Panc1 (cell line): ENCODE measurements around the gene HSPBAP1. TPM values are rescaled to one million over a fixed set of nuclear protein-coding genes. Genes with fewer than 3 reads are reported as not detected.

Source experiments
- ATAC-seq: fragments of 200-7000 bp; cut with Tn5 transposase; 2 replicates; pipeline ENCODE4 v1.9.1; 2020; ENCODE audit warnings: mild to moderate bottlenecking, moderate library complexity
- BruUV-seq: library from RNA; stranded (reverse); fragments of 400-500 nt; replicated peaks from 2 replicates; lab custom pipeline; 2021; lab: Mats Ljungman, UMichigan
- CTCF ChIA-PET: fragments of 300-600 bp; sonication (Branson Sonifier 250); formaldehyde crosslinking; loops from one replicate; lab custom pipeline; 2022; ENCODE audit warnings: antibody characterized with exemption; lab: Charles Lee
- POLR2A ChIA-PET: fragments of 300-600 bp; sonication (Branson Sonifier 250); formaldehyde crosslinking; loops from one replicate; lab custom pipeline; 2022; ENCODE audit warnings: antibody characterized with exemption; lab: Charles Lee
- DNase-seq: peaks from one replicate; pipeline ENCODE4 v3.0.0-alpha.2; 2010; ENCODE audit warnings: low read depth, low spot score
- H3K27ac ChIP-seq: 2 replicates; pipeline ENCODE4 v1.5.1; 2011; ENCODE audit warnings: mild to moderate bottlenecking, low read length, inconsistent platforms
- H3K27me3 ChIP-seq: fragments of 200-500 bp; sonication (Bioruptor generic); 2 replicates; pipeline ENCODE4 v1.6.0; 2014; ENCODE audit warnings: low read length, inconsistent platforms; ENCODE audit not compliant: control insufficient read depth, insufficient read depth
- H3K36me3 ChIP-seq: fragments of 200-500 bp; sonication (Bioruptor generic); 2 replicates; pipeline ENCODE4 v1.5.1; 2014; ENCODE audit warnings: inconsistent platforms, mild to moderate bottlenecking, low read length, moderate library complexity; ENCODE audit not compliant: control insufficient read depth, insufficient read depth
- H3K4me1 ChIP-seq: 2 replicates; pipeline ENCODE4 v1.5.1; 2011; ENCODE audit warnings: inconsistent platforms, mild to moderate bottlenecking, low read length, moderate library complexity; ENCODE audit not compliant: control insufficient read depth, insufficient read depth
- H3K4me3 ChIP-seq, 2 experiments: 2 replicates each; pipeline ENCODE4 v1.5.1; 2011 to 2012; ENCODE audit warnings: low read depth in 2 of 2, low read length in 2 of 2, mild to moderate bottlenecking in 2 of 2, inconsistent platforms in 1 of 2, moderate library complexity in 1 of 2
- H3K9me3 ChIP-seq: fragments of 200-500 bp; sonication (Bioruptor generic); 2 replicates; pipeline ENCODE4 v1.5.1; 2014; ENCODE audit warnings: low read depth, mild to moderate bottlenecking, inconsistent platforms, low read length, moderate library complexity; ENCODE audit not compliant: control insufficient read depth, insufficient read depth
- POLR2AphosphoS5 ChIP-seq: IDR thresholded peaks from 2 replicates; pipeline ENCODE4 v1.6.1; 2012; ENCODE audit warnings: mild to moderate bottlenecking, low read depth, low read length, moderate library complexity
- SIN3A ChIP-seq: IDR thresholded peaks from 2 replicates; pipeline ENCODE4 v1.6.1; 2012; ENCODE audit warnings: low read depth, mild to moderate bottlenecking, low read length, moderate library complexity, borderline replicate concordance; ENCODE audit not compliant: insufficient read depth
- TCF7L2 ChIP-seq: IDR thresholded peaks from 2 replicates; pipeline ENCODE4 v1.6.1; 2011; ENCODE audit warnings: mild to moderate bottlenecking, low read depth, low read length, inconsistent platforms
- in situ Hi-C: cut with HindIII; loops from 2 replicates; pipeline ENCODE4 v1.10.0; 2016; ENCODE audit warnings: low sequenced_read_pairs, low pct_unique_long_range_greater_than_20kb
- intact Hi-C: fragments of 100-400 bp; cut with micrococcal nuclease; formaldehyde crosslinking; loops from one replicate; pipeline ENCODE4 v1.10.0; 2022; ENCODE audit not compliant: unreplicated experiment
- total RNA-seq: library from RNA; stranded (reverse); gene quantifications from one replicate; pipeline ENCODE4 v1.2.1, GENCODE V29; 2021; ENCODE audit not compliant: unreplicated experiment
- TF ChIP-seq, protein P1 (sequence below): fragments of 450-650 bp; IDR thresholded peaks from 2 replicates; pipeline ENCODE4 v1.5.1; 2017; ENCODE audit warnings: mild to moderate bottlenecking
- TF ChIP-seq, protein P2 (sequence below), 2 experiments: IDR thresholded peaks; 2 replicates each; pipeline ENCODE4 v1.6.1; 2011 to 2012; ENCODE audit warnings: low read depth in 2 of 2, control low read depth in 1 of 2, low read length in 1 of 2, mild to moderate bottlenecking in 1 of 2, moderate library complexity in 1 of 2; ENCODE audit not compliant: insufficient read depth in 1 of 2

HSPBAP1 gene
- total RNA-seq, 1 experiment from 2014 or later = 10.8 TPM

DNA sequence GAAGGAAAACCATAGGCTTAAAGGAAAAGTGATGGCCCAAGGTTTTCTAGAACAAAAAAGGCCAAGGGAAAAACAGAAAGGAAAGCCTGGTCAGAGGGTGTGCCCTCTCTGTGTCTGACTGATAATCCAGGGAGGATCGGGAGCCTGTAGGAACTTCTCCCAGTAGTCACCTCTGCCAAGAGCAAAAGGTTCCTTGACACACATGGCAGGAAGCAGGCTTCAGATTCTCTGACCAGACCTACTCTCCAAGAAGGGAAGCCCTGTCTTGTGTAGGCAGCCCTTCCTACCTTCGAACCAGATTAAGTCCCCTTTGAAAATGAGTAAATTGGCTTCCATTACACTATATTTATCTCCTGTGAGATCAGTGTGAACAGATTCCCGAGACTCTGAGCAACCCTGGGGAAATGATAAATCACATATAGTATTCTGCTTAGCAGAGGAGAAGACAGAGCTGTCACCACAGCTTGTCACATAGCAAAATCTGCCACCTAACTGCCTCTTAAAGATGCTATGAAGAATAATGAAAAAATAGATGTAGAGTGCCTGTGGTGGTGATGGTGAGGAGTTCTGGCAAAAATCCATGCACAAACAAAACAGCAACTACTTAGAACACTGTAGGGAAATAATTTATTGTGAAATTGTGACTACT, 74.2 kb downstream of the HSPBAP1 start:
- ChIA-PET CTCF (no interaction called here), POLR2A (no interaction called here)
- Histone ChIP-seq H3K4me3 (no peak overlapping the region), H3K36me3 (0 out of 2 replicates have a peak, but pooled peaks cover 2% of the 10 kb centered on the region), H3K27ac (no peak overlapping the region), H3K4me1 (no peaks in the 10 kb centered on the region), H3K27me3 (no peaks in the 10 kb centered on the region), H3K9me3 (no peaks in the 10 kb centered on the region)
- ATAC-seq (no peak), DNase-seq (no peak)
- no peak for TF ChIP-seq TCF7L2
- TF ChIP-seq POLR2AphosphoS5 = no peak
- TF ChIP-seq, protein P1, sequence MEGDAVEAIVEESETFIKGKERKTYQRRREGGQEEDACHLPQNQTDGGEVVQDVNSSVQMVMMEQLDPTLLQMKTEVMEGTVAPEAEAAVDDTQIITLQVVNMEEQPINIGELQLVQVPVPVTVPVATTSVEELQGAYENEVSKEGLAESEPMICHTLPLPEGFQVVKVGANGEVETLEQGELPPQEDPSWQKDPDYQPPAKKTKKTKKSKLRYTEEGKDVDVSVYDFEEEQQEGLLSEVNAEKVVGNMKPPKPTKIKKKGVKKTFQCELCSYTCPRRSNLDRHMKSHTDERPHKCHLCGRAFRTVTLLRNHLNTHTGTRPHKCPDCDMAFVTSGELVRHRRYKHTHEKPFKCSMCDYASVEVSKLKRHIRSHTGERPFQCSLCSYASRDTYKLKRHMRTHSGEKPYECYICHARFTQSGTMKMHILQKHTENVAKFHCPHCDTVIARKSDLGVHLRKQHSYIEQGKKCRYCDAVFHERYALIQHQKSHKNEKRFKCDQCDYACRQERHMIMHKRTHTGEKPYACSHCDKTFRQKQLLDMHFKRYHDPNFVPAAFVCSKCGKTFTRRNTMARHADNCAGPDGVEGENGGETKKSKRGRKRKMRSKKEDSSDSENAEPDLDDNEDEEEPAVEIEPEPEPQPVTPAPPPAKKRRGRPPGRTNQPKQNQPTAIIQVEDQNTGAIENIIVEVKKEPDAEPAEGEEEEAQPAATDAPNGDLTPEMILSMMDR = no peak
- TF ChIP-seq, protein P2, sequence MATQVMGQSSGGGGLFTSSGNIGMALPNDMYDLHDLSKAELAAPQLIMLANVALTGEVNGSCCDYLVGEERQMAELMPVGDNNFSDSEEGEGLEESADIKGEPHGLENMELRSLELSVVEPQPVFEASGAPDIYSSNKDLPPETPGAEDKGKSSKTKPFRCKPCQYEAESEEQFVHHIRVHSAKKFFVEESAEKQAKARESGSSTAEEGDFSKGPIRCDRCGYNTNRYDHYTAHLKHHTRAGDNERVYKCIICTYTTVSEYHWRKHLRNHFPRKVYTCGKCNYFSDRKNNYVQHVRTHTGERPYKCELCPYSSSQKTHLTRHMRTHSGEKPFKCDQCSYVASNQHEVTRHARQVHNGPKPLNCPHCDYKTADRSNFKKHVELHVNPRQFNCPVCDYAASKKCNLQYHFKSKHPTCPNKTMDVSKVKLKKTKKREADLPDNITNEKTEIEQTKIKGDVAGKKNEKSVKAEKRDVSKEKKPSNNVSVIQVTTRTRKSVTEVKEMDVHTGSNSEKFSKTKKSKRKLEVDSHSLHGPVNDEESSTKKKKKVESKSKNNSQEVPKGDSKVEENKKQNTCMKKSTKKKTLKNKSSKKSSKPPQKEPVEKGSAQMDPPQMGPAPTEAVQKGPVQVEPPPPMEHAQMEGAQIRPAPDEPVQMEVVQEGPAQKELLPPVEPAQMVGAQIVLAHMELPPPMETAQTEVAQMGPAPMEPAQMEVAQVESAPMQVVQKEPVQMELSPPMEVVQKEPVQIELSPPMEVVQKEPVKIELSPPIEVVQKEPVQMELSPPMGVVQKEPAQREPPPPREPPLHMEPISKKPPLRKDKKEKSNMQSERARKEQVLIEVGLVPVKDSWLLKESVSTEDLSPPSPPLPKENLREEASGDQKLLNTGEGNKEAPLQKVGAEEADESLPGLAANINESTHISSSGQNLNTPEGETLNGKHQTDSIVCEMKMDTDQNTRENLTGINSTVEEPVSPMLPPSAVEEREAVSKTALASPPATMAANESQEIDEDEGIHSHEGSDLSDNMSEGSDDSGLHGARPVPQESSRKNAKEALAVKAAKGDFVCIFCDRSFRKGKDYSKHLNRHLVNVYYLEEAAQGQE (IDR thresholded peaks at IDR 0.05; ENCODE audit: insufficient read depth in 1 of 2, low read depth in 2 of 2, low read length in 1 of 2) = no peak
- TF ChIP-seq SIN3A = no peak
- intact Hi-C loops = no loop called here
- in situ Hi-C loops = no loop called here
- no TSS peak for BruUV-seq

DNA sequence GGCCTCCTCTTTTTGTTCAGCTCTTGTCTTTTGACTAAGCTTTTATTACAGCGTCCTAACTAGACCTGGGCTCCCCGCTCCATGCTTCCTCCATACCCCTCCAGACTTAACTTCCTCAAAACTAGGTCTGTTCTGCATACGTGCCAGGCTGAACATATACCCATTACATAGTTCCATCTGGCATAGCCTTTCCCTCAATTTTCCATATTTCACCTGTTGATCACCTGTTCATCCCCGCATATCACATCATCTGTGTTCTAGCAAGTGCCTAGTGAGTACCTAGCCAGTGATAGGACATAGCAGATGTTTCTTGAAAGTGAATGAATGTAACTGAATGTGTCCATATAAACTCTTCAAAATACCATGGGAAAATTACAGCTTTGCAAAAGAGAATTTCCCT, 77.0 kb downstream of the HSPBAP1 start:
- POLR2A ChIA-PET = no interaction called here
- Histone ChIP-seq H3K9me3 (no peaks in the 10 kb centered on the region), H3K27ac (no peak overlapping the region), H3K36me3 (0 out of 2 replicates have a peak, but pooled peaks cover 2% of the 10 kb centered on the region), H3K4me1 (no peaks in the 10 kb centered on the region), H3K4me3 (no peak overlapping the region), H3K27me3 (no peaks in the 10 kb centered on the region)
- TF ChIP-seq, protein P1 = no peak
- TF ChIP-seq, protein P2 (IDR thresholded peaks at IDR 0.05; ENCODE audit: insufficient read depth in 1 of 2, low read depth in 2 of 2, low read length in 1 of 2) = no peak
- TF ChIP-seq SIN3A (no peak), TCF7L2 (no peak), POLR2AphosphoS5 (no peak)
- in situ Hi-C loops (no loop called here), intact Hi-C loops (no loop called here)
- BruUV-seq = no TSS peak
- CTCF ChIA-PET = no interaction called here
- ATAC-seq (no peak), DNase-seq (no peak)
